Measurements from ENCODE around the gene CREBL2.

GRCh38 chr12:12636641-12637040 lies 25.0 kb downstream of the CREBL2 start:
- no peak for TF ChIP-seq CTCF (IDR thresholded peaks at IDR 0.05)
- TF ChIP-seq POLR2A (IDR thresholded peaks at IDR 0.05) = no peak
- TF ChIP-seq EP300 (IDR thresholded peaks at IDR 0.05; ENCODE audit: low read depth) = no peak
- TF ChIP-seq POLR2AphosphoS5 (IDR thresholded peaks at IDR 0.05) = no peak

Data from transverse colon (tissue), 4 donors.